ENCODE results near the gene SETDB2. TPM values are rescaled to one million over a fixed set of nuclear protein-coding genes. Genes with fewer than 3 reads are reported as not detected.

Gene SETDB2
- total RNA-seq, 1 experiment from 2014 or later, result 5.9 TPM

GRCh38 chr13:49495783-49496762 lies 52.0 kb downstream of the SETDB2 start, which contains the start of gene PHF11 (continued):
- no peak for TF ChIP-seq TCF7 (CRISPR knock-in tag; IDR thresholded peaks at IDR 0.05; ENCODE audit: low read depth)
- TF ChIP-seq ZBTB43 (CRISPR knock-in tag; IDR thresholded peaks at IDR 0.05), result no peak
- TF ChIP-seq ZNF263 (CRISPR knock-in tag; IDR thresholded peaks at IDR 0.05; ENCODE audit: low read depth), result no peak
- peak; percentile 67; the same call in 1 of the 2 replicates for TF ChIP-seq GABPB1 (CRISPR knock-in tag; IDR thresholded peaks at IDR 0.05)
- TF ChIP-seq ELF4 (CRISPR knock-in tag; IDR thresholded peaks at IDR 0.05; ENCODE audit: low read depth), result no peak
- TF ChIP-seq ERG (CRISPR knock-in tag; IDR thresholded peaks at IDR 0.05), result no peak
- TF ChIP-seq ZNF232 (CRISPR knock-in tag; IDR thresholded peaks at IDR 0.05), result no peak
- no peak for TF ChIP-seq ZNF396 (CRISPR knock-in tag; IDR thresholded peaks at IDR 0.05; ENCODE audit: borderline replicate concordance)
- no peak for TF ChIP-seq GRHL2 (CRISPR knock-in tag; IDR thresholded peaks at IDR 0.05; ENCODE audit: insufficient replicate concordance, severe bottlenecking)
- TF ChIP-seq ZNF416 (CRISPR knock-in tag; IDR thresholded peaks at IDR 0.05), result no peak
- TF ChIP-seq CTCF (IDR thresholded peaks at IDR 0.05), result no peak
- TF ChIP-seq CREB1 (CRISPR knock-in tag; IDR thresholded peaks at IDR 0.05), result no peak
- TF ChIP-seq ZNF121 (CRISPR knock-in tag; IDR thresholded peaks at IDR 0.05), result peak; percentile 84
- TF ChIP-seq OVOL2 (CRISPR knock-in tag; IDR thresholded peaks at IDR 0.05; ENCODE audit: borderline replicate concordance), result no peak
- no peak for TF ChIP-seq FOXJ3 (CRISPR knock-in tag; IDR thresholded peaks at IDR 0.05; ENCODE audit: borderline replicate concordance)
- no peak for TF ChIP-seq PRRX2 (CRISPR knock-in tag; IDR thresholded peaks at IDR 0.05)
- TF ChIP-seq JUN (CRISPR knock-in tag; IDR thresholded peaks at IDR 0.05), result no peak
- no peak for TF ChIP-seq JAZF1 (CRISPR knock-in tag; IDR thresholded peaks at IDR 0.05)
- TF ChIP-seq EMX1 (CRISPR knock-in tag; IDR thresholded peaks at IDR 0.05), result no peak
- TF ChIP-seq, protein P1, sequence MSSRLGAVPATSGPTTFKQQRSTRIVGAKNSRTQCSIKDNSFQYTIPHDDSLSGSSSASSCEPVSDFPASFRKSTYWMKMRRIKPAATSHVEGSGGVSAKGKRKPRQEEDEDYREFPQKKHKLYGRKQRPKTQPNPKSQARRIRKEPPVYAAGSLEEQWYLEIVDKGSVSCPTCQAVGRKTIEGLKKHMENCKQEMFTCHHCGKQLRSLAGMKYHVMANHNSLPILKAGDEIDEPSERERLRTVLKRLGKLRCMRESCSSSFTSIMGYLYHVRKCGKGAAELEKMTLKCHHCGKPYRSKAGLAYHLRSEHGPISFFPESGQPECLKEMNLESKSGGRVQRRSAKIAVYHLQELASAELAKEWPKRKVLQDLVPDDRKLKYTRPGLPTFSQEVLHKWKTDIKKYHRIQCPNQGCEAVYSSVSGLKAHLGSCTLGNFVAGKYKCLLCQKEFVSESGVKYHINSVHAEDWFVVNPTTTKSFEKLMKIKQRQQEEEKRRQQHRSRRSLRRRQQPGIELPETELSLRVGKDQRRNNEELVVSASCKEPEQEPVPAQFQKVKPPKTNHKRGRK (CRISPR knock-in tag; IDR thresholded peaks at IDR 0.05; ENCODE audit: borderline replicate concordance), result no peak
- no peak for TF ChIP-seq NR1H2 (CRISPR knock-in tag; IDR thresholded peaks at IDR 0.05)
- TF ChIP-seq AFF4 (CRISPR knock-in tag; IDR thresholded peaks at IDR 0.05; ENCODE audit: borderline replicate concordance), result no peak
- no peak for TF ChIP-seq NFE2L1 (CRISPR knock-in tag; IDR thresholded peaks at IDR 0.05)
- TF ChIP-seq E2F4 (CRISPR knock-in tag; IDR thresholded peaks at IDR 0.05; ENCODE audit: borderline replicate concordance, low read depth), result no peak
- peak; percentile 89; the same call in 1 of the 2 replicates for TF ChIP-seq KAT7 (CRISPR knock-in tag; IDR thresholded peaks at IDR 0.05; ENCODE audit: borderline replicate concordance)
- no peak for TF ChIP-seq ZMAT4 (CRISPR knock-in tag; IDR thresholded peaks at IDR 0.05)
- TF ChIP-seq ZNF423 (CRISPR knock-in tag; IDR thresholded peaks at IDR 0.05), result no peak
